HG02759 (cell line): ENCODE measurements around the gene B4GALT4.

Experiments
- ATAC-seq: cut with Tn5 transposase; IDR thresholded peaks from one replicate; pipeline ENCODE4 v1.9.1; 2021; ENCODE audit warnings: mild to moderate bottlenecking, moderate library complexity; ENCODE audit not compliant: unreplicated experiment

Gene B4GALT4

GRCh38 chr3:119238363-119238762, 2.3 kb downstream of the B4GALT4 start:
- no peak for ATAC-seq

GRCh38 chr3:119237299-119237698, 3.4 kb downstream of the B4GALT4 start:
- no peak for ATAC-seq

- ATAC-seq = no peak
These were observed 3.9 kb downstream of the B4GALT4 start for GRCh38 chr3:119236756-119237155.

GRCh38 chr3:119235151-119235550, 5.5 kb downstream of the B4GALT4 start:
- no peak for ATAC-seq

GRCh38 chr3:119234610-119235009, 6.1 kb downstream of the B4GALT4 start:
- ATAC-seq = no peak

DNA sequence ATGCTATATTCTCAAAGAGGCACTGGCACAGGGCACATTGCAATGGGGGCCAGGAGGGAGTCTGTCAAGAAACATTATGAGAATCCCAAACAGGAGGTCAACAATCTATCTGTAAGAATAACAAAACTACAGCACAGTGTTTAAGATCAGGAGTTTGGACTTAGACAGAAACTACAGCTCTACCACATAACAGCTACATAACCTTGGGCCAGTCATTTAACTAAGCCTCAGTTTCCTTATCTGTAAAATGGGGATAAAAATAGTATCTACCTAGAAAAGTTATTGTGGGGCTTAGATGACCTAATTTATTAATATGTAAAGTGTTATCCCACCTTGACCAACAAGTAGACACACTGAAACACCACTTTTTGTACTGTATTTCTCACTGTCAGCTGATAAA, 9.9 kb downstream of the B4GALT4 start:
- ATAC-seq = no peak

DNA sequence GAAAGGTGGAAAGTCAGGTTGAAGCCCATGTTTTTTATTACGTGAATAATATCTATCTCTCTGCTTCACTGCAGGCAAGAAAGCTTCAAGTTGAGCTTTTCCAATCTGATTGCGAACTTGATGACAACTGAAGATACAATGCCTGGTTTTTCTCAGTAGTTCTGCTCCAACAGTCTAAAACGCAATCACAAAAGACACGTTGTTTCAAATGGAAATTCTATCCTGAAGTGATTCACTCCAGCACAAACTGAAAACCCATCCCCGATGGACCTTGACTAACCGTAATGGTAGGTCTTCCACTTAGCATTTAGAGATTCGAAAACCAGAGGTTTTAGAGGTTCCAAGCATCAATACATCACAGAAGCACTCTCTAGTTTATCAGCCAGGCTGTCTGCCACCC, 10.6 kb downstream of the B4GALT4 start:
- no peak for ATAC-seq

DNA sequence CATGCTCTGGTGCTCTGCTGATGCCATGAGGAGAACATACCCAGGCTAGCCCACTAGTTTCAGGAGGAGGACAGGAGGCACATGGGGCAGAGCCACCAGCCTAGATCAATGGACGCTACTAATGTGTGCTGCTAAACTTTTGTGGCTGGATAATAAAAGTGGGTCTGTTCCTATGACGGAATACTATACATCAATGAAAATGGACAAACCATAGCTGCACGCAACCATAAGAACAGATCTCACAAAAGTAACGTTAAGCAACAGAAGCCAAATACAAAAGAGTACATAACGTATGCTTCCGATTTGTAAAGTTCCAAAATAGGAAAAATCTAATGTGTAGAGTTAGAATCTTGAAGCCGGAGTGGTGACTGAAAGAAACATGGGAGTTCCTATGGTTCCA, 11.5 kb downstream of the B4GALT4 start:
- no peak for ATAC-seq

GRCh38 chr3:119228373-119229145, 12.1 kb downstream of the B4GALT4 start:
- ATAC-seq = no peak

DNA sequence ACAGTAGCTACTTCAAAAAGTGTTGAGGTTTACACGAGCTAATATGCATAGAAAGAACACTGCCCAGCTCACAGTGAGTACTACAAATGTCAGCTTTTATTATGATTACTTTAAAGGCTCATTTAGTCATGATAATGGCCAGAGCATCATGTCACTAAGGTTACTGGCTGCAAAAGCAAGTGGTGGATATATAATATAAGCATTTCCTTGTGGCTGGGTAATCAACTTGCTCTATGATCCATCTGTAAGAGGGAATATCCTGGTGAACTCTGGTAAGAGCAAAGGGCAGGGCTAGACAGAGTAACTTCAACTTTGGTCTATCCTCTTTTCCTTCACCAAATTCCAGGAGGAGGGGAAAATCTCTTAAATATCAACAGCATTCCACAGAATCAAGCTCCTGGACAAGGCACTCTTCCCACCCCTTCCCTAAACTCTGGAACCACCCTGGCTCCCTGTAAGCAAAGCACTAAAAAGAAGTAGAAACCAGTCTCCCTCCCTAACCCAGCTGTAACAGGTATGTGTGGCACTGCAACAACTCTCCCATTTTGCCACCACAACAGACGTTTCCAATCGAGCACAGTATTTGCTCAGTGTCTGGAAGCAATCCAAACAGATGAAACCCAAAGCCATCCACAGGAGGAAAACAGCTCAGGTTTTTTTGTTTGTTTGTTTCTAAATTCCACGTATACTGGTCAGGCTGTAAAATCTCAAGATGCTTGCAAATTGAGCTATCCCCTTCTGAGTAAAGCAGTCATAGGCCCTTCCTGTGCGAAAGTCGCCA, 13.4 kb downstream of the B4GALT4 start:
- no peak for ATAC-seq

GRCh38 chr3:119225121-119225520, 15.6 kb downstream of the B4GALT4 start:
- ATAC-seq = no peak

DNA sequence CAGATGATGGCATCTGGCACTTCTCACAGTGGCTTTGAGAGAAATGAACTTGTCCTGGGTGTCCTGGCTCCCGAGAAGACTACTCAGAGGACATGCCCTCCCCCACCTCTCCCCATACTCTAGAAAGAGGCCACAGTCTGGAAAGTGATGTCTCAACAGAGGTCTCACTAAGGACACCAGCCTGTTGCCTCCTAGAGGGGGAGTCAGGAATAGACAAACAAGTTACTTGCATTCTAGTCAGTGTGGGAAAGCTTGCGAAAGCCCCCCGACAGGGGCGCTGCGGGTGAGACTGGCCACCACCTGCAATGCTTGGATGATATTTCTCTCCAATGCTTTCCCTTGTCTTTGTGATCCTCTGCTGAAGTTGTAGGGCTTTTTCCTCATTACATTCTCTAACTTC, 17.2 kb downstream of the B4GALT4 start:
- no peak for ATAC-seq

GRCh38 chr3:119222391-119222790, 18.3 kb downstream of the B4GALT4 start:
- ATAC-seq = no peak

DNA sequence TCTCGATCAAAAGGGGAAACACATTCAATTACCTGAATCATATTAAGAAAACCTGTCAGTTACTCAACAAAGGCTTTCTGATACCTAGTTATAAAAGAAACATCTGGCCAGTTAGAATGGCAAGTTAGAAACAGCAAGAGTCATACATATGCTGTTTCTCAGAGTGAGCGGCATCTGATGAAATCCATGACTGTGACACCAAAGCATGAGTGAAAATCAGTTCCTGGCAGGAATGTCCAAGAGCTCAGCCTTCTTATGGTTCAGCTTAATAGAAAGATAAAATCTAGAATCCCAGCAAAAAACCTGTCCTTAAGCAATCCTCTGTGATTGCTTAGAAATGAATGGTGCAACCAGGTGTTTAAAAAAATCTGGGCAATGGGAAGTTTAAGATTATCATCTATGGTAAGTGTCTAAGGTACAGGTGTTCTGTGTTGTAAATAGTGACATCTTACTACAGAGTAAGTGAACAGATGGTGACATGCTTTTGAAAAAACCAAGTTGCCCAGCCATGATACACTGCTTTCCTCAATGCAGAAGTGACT, 18.8 kb downstream of the B4GALT4 start:
- no peak for ATAC-seq

GRCh38 chr3:119220970-119221667, 19.6 kb downstream of the B4GALT4 start:
- ATAC-seq = no peak

DNA sequence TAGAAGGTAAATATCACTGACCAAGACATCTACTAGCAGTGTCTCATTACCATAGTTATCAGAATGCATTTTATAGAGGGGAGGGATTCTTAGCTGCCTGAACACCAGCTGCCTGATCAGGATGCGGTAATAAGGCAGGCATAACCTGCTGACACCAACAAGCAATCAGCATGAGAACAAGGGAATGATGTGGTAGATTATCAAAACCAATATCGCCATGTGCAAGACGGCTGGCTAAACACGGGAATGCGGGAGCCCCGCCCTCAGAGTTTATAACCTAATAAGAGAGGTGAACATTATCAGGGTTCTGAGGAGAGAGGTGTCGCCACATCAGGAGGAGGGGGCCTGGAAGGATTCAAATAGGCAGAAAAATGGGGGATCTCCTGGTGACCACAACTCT, 20.5 kb downstream of the B4GALT4 start:
- no peak for ATAC-seq

DNA sequence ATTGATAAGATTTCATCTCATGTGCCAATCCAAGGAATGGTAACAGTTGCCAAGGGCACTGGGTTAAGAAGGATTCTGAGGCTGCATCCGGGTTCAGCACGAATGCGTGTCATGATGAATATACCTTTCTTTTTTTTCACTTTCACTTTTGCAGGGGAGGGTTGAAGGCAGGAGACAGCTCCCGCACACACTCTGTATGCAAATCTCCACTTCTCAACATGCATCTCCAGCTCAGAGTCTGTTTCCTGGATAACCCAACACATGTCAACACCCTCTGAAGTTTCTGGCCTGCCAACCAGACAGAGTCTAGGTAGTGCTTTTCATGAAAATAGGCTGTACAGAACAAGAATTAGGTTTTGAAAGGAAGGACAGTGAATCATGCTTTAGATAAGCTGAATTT, 21.6 kb downstream of the B4GALT4 start:
- ATAC-seq = peak; percentile 98

GRCh38 chr3:119211803-119212202, 28.9 kb downstream of the B4GALT4 start:
- no peak for ATAC-seq

DNA sequence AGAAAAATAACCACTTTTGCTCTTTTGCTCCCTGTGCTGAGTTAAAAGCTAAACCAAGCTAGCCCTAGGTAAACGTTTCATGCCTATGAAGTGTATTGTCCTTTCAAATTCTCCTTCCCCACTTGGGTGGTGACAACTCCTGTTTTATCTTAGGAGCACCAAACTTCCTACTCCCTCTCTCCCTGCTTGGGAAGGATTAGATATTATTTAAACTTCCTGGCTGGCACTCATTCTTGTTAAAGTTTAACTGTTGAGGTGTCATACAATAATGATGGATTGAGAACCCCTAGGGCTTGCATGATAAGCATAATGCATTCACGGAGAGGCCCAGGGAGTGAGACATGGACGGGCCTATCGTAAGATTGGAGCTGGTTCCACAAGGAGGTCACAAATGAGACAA, 29.5 kb downstream of the B4GALT4 start:
- ATAC-seq = no peak

GRCh38 chr3:119207512-119207875, 33.2 kb downstream of the B4GALT4 start:
- ATAC-seq = no peak
